Measurements from ENCODE around the gene AGA. TPM values are rescaled to one million over a fixed set of nuclear protein-coding genes. Genes with fewer than 3 reads are reported as not detected.

The AGA gene
- total RNA-seq, 4 donors from 2014 or later: 27.7 to 34.0 (median 31.7) TPM

DNA sequence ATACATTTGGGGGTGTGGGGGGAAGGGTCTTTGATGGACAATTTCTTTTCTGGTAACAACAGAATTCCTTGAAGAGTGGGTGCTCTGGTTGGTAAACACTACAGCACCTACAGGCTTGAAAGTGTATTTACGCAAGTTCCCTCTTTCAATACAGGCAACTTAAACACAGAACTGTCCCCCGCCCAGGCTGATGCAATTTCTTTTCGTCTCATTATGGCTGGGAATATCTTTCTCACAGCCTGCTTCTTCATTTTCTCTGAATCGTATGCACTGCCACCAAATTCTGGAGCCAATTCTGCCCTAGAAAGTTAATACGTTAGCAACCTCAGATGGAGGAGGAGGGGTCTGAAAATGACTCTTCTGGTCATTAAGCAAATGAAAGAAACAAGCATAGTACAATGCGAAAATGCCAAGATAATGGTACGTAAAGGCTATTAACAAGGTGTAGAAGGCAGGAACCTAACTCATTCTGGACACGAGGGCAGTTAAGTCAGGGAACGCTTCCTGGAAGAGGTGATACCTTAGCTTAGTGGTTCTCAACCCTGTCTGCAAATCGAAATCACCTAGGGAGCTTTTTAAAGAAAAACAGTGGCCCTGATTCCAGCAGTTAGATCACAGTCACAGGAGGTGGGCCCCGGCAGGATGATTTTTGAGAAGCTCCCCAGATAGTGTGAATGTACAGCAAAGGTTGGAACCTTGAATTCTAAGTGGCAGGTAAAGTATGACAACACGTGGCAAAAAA is 1.0 kb downstream of the AGA start:
- WGBS, 2 donors: 26 to 48% methylated on average over 12 of the region's 12 CpGs
- Histone ChIP-seq H3K4me1 (peaks cover 12 to 38% (median 15%) of the 10 kb centered on the region in 3 donors), H3K36me3 (peaks cover 0 to 28% (median 0%) of the 10 kb centered on the region in 3 donors), H3K27me3 (no peaks in the 10 kb centered on the region), H3K9me3 (no peaks in the 10 kb centered on the region), H3K27ac (peak overlapping the region; percentile 92 to 98 (median 96)), H3K4me3 (peak overlapping the region; percentile 57 to 83 (median 64))
- no peak for TF ChIP-seq POLR2A (IDR thresholded peaks at IDR 0.05)
- TF ChIP-seq CTCF (IDR thresholded peaks at IDR 0.05): peak in 3 of 6 experiments; percentile 28 to 61 (median 29)
- intact Hi-C loops (cut with DNase I): no loop called here
- DNase-seq: no peak

GRCh38 chr4:177436456-177436855 is 5.8 kb downstream of the AGA start:
- Histone ChIP-seq H3K4me1 (peaks cover 7 to 10% (median 8%) of the 10 kb centered on the region in 3 donors), H3K4me3 (no peak overlapping the region), H3K9me3 (no peaks in the 10 kb centered on the region), H3K27me3 (no peaks in the 10 kb centered on the region), H3K27ac (no peak overlapping the region), H3K36me3 (peaks cover 0 to 68% (median 4%) of the 10 kb centered on the region in 3 donors)
- no peak for TF ChIP-seq POLR2A (IDR thresholded peaks at IDR 0.05)
- no peak for TF ChIP-seq CTCF (IDR thresholded peaks at IDR 0.05)
- DNase-seq: no peak
- WGBS, 2 donors: 95 to 98% methylated on average over 7 of the region's 7 CpGs
- intact Hi-C loops (cut with DNase I): no loop called here

- no peak for DNase-seq
- H3K4me1 ChIP-seq: no peaks in the 10 kb centered on the region
- H3K36me3 ChIP-seq: peaks cover 0 to 74% (median 4%) of the 10 kb centered on the region in 3 donors
- H3K27me3 ChIP-seq: no peaks in the 10 kb centered on the region
- no peaks in the 10 kb centered on the region for H3K9me3 ChIP-seq
- TF ChIP-seq POLR2A (IDR thresholded peaks at IDR 0.05) (no peak), CTCF (IDR thresholded peaks at IDR 0.05) (no peak)
- no peak overlapping the region for H3K4me3 ChIP-seq
- 89 to 94% methylated on average over 8 of the region's 8 CpGs for WGBS, 2 donors
- intact Hi-C loops (cut with DNase I): no loop called here
- no peak overlapping the region for H3K27ac ChIP-seq
These were observed 7.6 kb downstream of the AGA start for GRCh38 chr4:177434667-177435066.

DNA sequence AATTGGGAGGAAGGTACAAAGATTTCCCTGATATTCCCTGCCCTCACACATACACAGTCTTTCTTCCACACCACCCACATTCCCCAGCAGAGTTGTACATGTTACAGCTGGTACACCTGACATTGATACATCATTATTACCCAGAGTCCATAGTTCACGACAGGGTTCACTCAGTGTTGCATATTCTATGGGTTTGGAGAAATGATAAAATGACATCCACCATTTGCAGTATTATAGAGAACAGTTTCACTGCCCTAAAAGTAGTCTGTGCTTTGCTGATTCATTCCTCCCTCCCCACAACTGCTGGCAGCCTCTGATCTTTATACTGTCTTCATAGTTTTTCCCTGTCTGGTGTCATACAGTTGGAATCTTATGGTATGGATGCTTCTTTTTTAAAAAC is 15.0 kb downstream of the AGA start:
- no peak for TF ChIP-seq POLR2A (IDR thresholded peaks at IDR 0.05)
- no peak for TF ChIP-seq CTCF (IDR thresholded peaks at IDR 0.05)
- Histone ChIP-seq H3K4me1 (no peaks in the 10 kb centered on the region), H3K27me3 (no peaks in the 10 kb centered on the region), H3K4me3 (no peak overlapping the region), H3K36me3 (peaks cover 0 to 14% (median 0%) of the 10 kb centered on the region in 3 donors), H3K27ac (no peak overlapping the region), H3K9me3 (no peaks in the 10 kb centered on the region)
- intact Hi-C loops (cut with DNase I): no loop called here
- WGBS, 2 donors: 28 to 41% methylated on average over 1 of the region's 1 CpG
- DNase-seq: no peak

- intact Hi-C loops (cut with DNase I): no loop called here
- Histone ChIP-seq H3K27ac (no peak overlapping the region), H3K4me3 (no peak overlapping the region), H3K4me1 (no peaks in the 10 kb centered on the region), H3K36me3 (no peaks in the 10 kb centered on the region), H3K9me3 (no peaks in the 10 kb centered on the region), H3K27me3 (no peaks in the 10 kb centered on the region)
- WGBS, 2 donors: 68 to 74% methylated on average over 3 of the region's 3 CpGs
- TF ChIP-seq CTCF (IDR thresholded peaks at IDR 0.05) (no peak), POLR2A (IDR thresholded peaks at IDR 0.05) (no peak)
- no peak for DNase-seq
These were observed 22.8 kb downstream of the AGA start for GRCh38 chr4:177419434-177419833.
